GM18951 (cell line): ENCODE data around the gene CD207.
"Not testable (repeated sequence)": the region's sequence is repeated elsewhere in the genome, so short reads cannot be mapped to it uniquely, and the experiment has no call there.

Experiments used
- POLR2A ChIP-seq: IDR thresholded peaks from 4 replicates; pipeline ENCODE4 v1.6.1; 2011; ENCODE audit warnings: mild to moderate bottlenecking; ENCODE audit not compliant: insufficient read length, insufficient read depth; ENCODE audit errors: extremely low read depth
- in situ Hi-C: fragments of 300-500 bp; cut with MboI; formaldehyde crosslinking; loops from one replicate; pipeline ENCODE4 v1.12.0; 2022; ENCODE audit warnings: low sequenced_read_pairs, mixed read lengths, inconsistent platforms; ENCODE audit not compliant: unreplicated experiment

The CD207 gene

GRCh38 chr2:70835643-70836042 lies at the start of gene CD207:
CD207 (minus strand) TSS chr2:70835816; CDS start chr2:70835776, 40 bp downstream.
- in situ Hi-C loops = no loop called here
- TF ChIP-seq POLR2A = no peak

GRCh38 chr2:70878543-70878942 lies 42.9 kb upstream of the CD207 start:
- in situ Hi-C loops = not testable (repeated sequence)

DNA sequence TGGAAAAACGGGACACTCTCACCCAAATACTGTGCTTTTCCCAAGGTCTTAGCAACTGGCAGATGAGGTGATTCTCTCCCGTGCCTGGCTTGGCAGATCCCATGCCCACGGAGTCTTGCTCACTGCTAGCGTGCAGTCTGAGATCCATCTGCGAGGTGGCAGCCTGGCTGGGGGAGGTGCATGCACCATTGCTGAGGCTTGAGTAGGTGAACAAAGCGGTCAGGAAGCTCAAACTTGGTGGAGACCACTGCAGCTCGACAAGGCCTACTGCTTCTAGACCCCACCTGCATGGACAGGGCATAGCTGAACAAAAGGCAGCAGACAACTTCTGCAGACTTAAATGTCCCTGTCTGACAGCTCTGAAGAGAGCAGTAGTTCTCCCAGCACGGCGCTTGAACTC lies 40.5 kb upstream of the CD207 start:
- in situ Hi-C loops = not testable (repeated sequence)

GRCh38 chr2:70873541-70873940 lies 37.9 kb upstream of the CD207 start:
- in situ Hi-C loops = no loop called here
- no peak for TF ChIP-seq POLR2A

GRCh38 chr2:70871398-70872211 lies 36.0 kb upstream of the CD207 start:
- in situ Hi-C loops = no loop called here
- TF ChIP-seq POLR2A = no peak

- in situ Hi-C loops = no loop called here
- TF ChIP-seq POLR2A = no peak
Measured at GRCh38 chr2:70870790-70871189, 35.2 kb upstream of the CD207 start.

GRCh38 chr2:70868970-70869369 lies 33.4 kb upstream of the CD207 start:
- in situ Hi-C loops = loop anchor here (5.0 kb wide), 1 partner anchor 78 kb away; no protein-coding TSS in a partner anchor

GRCh38 chr2:70861777-70862625 lies 26.4 kb upstream of the CD207 start:
- in situ Hi-C loops = no loop called here

More at GRCh38 chr2:70868970-70869369, 33.4 kb upstream of the CD207 start:
- no peak for TF ChIP-seq POLR2A

DNA sequence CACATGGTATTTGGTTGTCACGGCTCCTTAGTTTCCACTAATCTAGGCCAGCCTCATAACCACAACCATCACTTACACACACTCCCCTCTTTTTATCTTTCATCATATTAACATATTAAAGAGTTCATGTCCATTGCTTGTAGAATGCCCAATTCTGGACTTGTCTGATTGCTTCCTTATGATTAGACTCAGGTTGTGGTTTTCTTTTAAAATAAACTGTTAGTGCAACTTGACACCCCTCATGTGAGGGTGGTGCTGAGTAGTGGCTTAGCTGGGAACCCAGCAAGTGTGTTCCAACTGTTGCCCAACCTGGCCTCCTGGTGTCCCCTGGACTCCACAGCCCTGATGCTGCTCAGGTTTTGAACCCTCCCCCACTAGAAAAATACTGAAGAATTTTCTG lies 20.1 kb upstream of the CD207 start:
- in situ Hi-C loops = no loop called here

More at GRCh38 chr2:70861777-70862625, 26.4 kb upstream of the CD207 start:
- no peak for TF ChIP-seq POLR2A

GRCh38 chr2:70854411-70854810 lies 18.8 kb upstream of the CD207 start:
- in situ Hi-C loops = no loop called here

More for the DNA sequence above, 20.1 kb upstream of the CD207 start:
- TF ChIP-seq POLR2A = no peak

GRCh38 chr2:70852824-70853223 lies 17.2 kb upstream of the CD207 start:
- in situ Hi-C loops = no loop called here

More at GRCh38 chr2:70854411-70854810, 18.8 kb upstream of the CD207 start:
- TF ChIP-seq POLR2A = no peak

DNA sequence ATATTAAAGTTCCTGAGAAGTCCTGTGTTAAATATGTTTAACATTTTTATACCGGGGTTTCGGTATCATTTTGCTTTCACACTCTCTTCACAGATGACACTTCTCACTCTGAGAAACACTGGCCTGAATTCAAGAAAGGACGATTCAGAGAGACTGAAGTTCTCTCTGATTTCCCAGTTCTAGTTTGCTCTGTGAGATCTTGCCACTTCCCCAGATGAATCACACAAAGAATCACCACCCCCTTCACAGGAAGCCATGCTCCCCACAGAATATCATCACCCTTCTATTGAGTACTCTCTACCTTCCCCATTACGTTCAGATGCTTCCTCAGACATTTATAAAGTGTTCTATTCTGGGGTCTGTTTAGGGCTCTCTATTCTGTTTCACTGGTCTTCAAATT lies 16.1 kb upstream of the CD207 start:
- in situ Hi-C loops = no loop called here
- TF ChIP-seq POLR2A = no peak

More at GRCh38 chr2:70852824-70853223, 17.2 kb upstream of the CD207 start:
- no peak for TF ChIP-seq POLR2A

DNA sequence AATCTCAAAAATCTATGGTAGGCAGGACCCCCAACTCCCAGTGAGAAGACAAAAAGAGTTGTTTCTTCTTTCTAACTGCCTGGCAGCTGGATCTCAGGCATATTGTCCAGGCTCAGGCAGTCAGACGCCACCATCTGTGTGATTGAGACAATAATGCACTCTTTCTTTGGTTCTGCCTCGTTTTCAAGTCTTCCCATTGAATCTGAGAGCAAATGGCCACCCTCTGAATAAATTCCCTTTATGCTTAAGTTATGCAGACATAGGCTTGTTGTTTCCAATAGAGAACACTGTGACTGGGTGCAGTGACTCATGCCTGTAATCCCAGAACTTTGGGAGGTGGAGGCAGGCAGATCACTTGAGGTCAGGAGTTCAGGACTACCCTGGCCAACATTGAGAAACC lies 15.3 kb upstream of the CD207 start:
- TF ChIP-seq POLR2A = no peak
- in situ Hi-C loops = no loop called here

DNA sequence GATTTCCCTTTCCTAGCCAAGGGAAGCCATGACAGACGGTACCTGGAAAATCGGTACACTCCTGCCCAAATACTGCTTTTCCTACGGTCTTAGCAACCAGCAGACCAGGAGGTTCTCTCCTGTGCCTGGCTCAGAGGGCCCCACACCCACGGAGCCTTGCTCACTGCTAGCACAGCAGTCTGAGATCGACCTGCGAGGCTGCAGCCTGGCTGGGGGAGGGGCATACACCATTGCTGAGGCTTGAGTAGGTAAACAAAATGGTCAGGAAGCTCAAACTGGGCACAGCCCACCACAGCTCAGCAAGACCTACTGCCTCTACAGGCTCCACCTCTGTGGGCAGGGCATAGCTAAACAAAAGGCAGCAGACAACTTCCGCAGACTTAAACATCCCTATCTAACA lies 6.8 kb upstream of the CD207 start:
- in situ Hi-C loops = no loop called here
- no peak for TF ChIP-seq POLR2A
